Neural progenitor cell (in vitro differentiated cells): ENCODE data around the gene CATSPER3. TPM values are rescaled to one million over a fixed set of nuclear protein-coding genes. Genes with fewer than 3 reads are reported as not detected.

Source experiments
- DNase-seq: peaks from one replicate; pipeline ENCODE4 v3.0.0-alpha.2; 2016; ENCODE audit warnings: low spot score
- H2AFZ ChIP-seq: fragments of 200-600 bp; sonication (generic); replicated peaks from 2 replicates; pipeline ENCODE4 v1.6.1; 2016; ENCODE audit warnings: antibody characterized with exemption
- H3F3A ChIP-seq: fragments of 200-600 bp; sonication (generic); 2 replicates; pipeline ENCODE4 v1.6.1; 2016; ENCODE audit warnings: antibody characterized with exemption, low read depth
- H3K27ac ChIP-seq: fragments of 200-600 bp; sonication (generic); 2 replicates; pipeline ENCODE4 v1.5.1; 2016; ENCODE audit warnings: mild to moderate bottlenecking
- H3K27me3 ChIP-seq: fragments of 200-600 bp; sonication (generic); 2 replicates; pipeline ENCODE4 v1.6.1; 2016; ENCODE audit warnings: mild to moderate bottlenecking, moderate library complexity
- H3K36me3 ChIP-seq: fragments of 200-600 bp; sonication (generic); 2 replicates; pipeline ENCODE4 v1.5.1; 2016
- H3K4me1 ChIP-seq: fragments of 200-600 bp; sonication (generic); 2 replicates; pipeline ENCODE4 v1.6.1; 2016; ENCODE audit warnings: mixed run types
- H3K4me2 ChIP-seq: fragments of 200-600 bp; sonication (generic); 2 replicates; pipeline ENCODE4 v1.6.1; 2016
- H3K4me3 ChIP-seq: fragments of 200-600 bp; sonication (generic); 2 replicates; pipeline ENCODE4 v1.5.1; 2016
- H3K79me2 ChIP-seq: fragments of 200-600 bp; sonication (generic); 2 replicates; pipeline ENCODE4 v1.6.1; 2016; ENCODE audit warnings: low read depth
- H3K9ac ChIP-seq: fragments of 200-600 bp; sonication (generic); 2 replicates; pipeline ENCODE4 v1.6.1; 2016
- H3K9me3 ChIP-seq: fragments of 200-600 bp; sonication (generic); 2 replicates; pipeline ENCODE4 v1.5.1; 2016; ENCODE audit warnings: low read depth
- H4K20me1 ChIP-seq: fragments of 200-600 bp; sonication (generic); 2 replicates; pipeline ENCODE4 v1.6.1; 2016; ENCODE audit warnings: low read depth
- H3K27ac Mint-ChIP-seq: 3 replicates; pipeline ENCODE4 v1.8.0; 2021; ENCODE audit warnings: mixed read lengths
- H3K27me3 Mint-ChIP-seq: 2 replicates; pipeline ENCODE4 v1.8.0; 2022; ENCODE audit warnings: low read depth, mild to moderate bottlenecking, inconsistent platforms, moderate library complexity, mixed read lengths; ENCODE audit not compliant: insufficient read depth
- H3K36me3 Mint-ChIP-seq: 3 replicates; pipeline ENCODE4 v1.8.0; 2021; ENCODE audit warnings: mixed read lengths
- H3K4me1 Mint-ChIP-seq: 3 replicates; pipeline ENCODE4 v1.8.0; 2021; ENCODE audit warnings: mixed read lengths
- H3K4me3 Mint-ChIP-seq: 3 replicates; pipeline ENCODE4 v1.8.0; 2021; ENCODE audit warnings: mild to moderate bottlenecking, moderate library complexity, mixed read lengths
- H3K9me3 Mint-ChIP-seq: 3 replicates; pipeline ENCODE4 v1.8.0; 2020; ENCODE audit warnings: mixed read lengths
- CTCF ChIP-seq: fragments of 200-600 bp; sonication (generic); IDR thresholded peaks from 2 replicates; pipeline ENCODE4 v1.5.1; 2017; ENCODE audit warnings: antibody characterized with exemption, mild to moderate bottlenecking
- EZH2 ChIP-seq: fragments of 200-600 bp; sonication (generic); IDR thresholded peaks from 2 replicates; pipeline ENCODE4 v1.6.1; 2017; ENCODE audit warnings: antibody characterized with exemption, mild to moderate bottlenecking, moderate library complexity
- EZH2phosphoT487 ChIP-seq: fragments of 200-600 bp; sonication (generic); IDR thresholded peaks from 2 replicates; pipeline ENCODE4 v1.6.1; 2017; ENCODE audit warnings: antibody characterized with exemption
- total RNA-seq: library from RNA; depleted of rRNA; stranded (reverse); fragments of >200 nt; gene quantifications from 2 replicates; pipeline ENCODE4 v1.2.3, GENCODE V29; 2015; ENCODE audit warnings: low replicate concordance

CATSPER3 gene
- total RNA-seq, 1 donor from 2014 or later: not detected

DNA sequence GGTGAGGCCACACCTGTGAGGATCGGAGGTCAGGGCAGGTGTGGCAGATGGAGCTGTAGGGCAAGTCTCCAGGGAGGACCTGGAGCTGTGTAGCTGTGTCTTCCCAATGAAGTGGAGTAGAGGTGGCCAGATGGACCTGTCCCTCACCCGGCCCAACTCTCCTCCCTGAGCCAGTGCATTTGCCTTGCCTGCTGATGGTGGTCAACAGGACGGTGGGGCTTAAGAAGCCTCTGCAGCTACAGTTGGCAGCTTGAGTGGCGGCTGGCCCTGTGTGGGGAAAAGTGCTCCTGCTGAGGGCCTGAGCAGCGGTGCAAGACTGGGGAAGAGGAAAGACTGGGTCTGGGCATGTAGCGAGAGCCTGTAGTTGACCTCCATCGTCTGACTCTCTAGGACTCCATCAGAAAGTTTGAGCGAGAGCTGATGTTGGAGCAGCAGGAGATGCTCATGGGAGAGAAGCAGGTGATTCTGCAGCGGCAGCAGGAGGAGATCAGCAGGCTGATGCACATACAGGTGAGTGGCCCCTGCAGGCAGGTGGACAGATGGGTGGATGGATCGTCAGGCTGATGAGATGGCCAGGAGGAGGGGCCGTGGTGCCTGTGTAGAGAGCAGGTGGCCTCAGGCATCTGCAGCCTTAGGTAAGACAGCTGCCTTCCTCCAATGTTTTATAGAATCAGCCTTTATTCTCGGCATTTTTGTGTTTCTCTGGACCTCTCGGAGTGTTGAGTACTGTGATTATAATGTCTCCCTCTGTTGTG lies 41.5 kb downstream of the CATSPER3 start:
- no peak for DNase-seq
- peak overlapping the region; percentile 81 for H3K27ac Mint-ChIP-seq
- H3K4me1 ChIP-seq: no peaks in the 10 kb centered on the region

DNA sequence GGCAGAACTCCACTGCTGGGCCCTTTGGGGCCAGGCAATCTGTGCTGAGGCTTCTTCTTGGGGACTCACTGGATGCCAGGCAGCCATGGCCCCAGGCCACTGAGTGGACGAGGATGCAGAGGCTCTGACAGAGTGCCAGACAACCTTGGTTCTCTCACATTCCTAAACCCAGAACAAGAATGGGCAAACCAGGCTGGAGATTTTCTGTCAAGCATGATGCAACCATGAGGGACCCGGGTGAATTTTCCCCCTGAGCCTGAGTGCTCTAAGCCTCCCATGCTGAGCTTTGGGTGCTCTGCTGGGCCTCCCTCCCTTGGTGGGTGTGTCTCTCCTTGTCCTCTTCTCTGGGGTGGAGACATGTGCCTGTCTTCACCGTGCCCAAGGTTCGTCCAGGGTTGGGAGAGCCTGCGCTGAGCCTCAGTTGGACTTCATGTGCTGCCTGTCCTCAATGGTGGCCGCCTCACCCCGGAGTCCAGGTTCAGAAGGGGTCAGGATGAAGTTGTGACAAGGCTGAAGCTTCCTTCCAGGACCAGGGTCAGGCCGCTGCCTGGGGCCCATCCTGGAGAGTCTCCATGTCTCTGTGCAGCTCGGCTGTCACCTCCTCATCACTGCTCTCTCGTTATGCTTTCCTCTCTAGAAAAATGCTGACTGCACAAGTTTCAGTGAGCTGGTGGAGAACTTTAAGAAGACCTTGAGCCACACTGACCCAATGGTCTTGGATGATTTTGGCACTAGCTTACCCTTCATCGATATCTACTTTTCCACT lies 42.2 kb downstream of the CATSPER3 start:
- no peaks in the 10 kb centered on the region for H3K4me1 Mint-ChIP-seq
- Histone ChIP-seq H3K27ac (no peak overlapping the region), H2AFZ (no peak overlapping the region), H3F3A (no peaks in the 10 kb centered on the region), H3K4me1 (no peaks in the 10 kb centered on the region), H3K79me2 (no peaks in the 10 kb centered on the region), H3K4me2 (no peak overlapping the region), H4K20me1 (no peaks in the 10 kb centered on the region), H3K9ac (no peak overlapping the region), H3K4me3 (no peak overlapping the region), H3K36me3 (no peaks in the 10 kb centered on the region), H3K9me3 (no peaks in the 10 kb centered on the region), H3K27me3 (no peaks in the 10 kb centered on the region)
- H3K36me3 Mint-ChIP-seq: no peaks in the 10 kb centered on the region
- H3K27me3 Mint-ChIP-seq: peaks cover 2% of the 10 kb centered on the region
- no peak overlapping the region for H3K4me3 Mint-ChIP-seq
- H3K9me3 Mint-ChIP-seq: no peaks in the 10 kb centered on the region
- peak overlapping the region; percentile 81 for H3K27ac Mint-ChIP-seq
- TF ChIP-seq EZH2 (no peak), EZH2phosphoT487 (no peak), CTCF (no peak)
- no peak for DNase-seq

More for the DNA sequence above, 41.5 kb downstream of the CATSPER3 start:
- Histone ChIP-seq H4K20me1 (no peaks in the 10 kb centered on the region), H3K36me3 (no peaks in the 10 kb centered on the region), H3F3A (no peaks in the 10 kb centered on the region), H3K27me3 (no peaks in the 10 kb centered on the region), H3K9me3 (no peaks in the 10 kb centered on the region), H3K79me2 (no peaks in the 10 kb centered on the region), H2AFZ (no peak overlapping the region), H3K4me2 (no peak overlapping the region), H3K4me3 (no peak overlapping the region), H3K27ac (no peak overlapping the region), H3K9ac (no peak overlapping the region)
- Mint-ChIP-seq H3K4me3 (no peak overlapping the region), H3K4me1 (no peaks in the 10 kb centered on the region), H3K27me3 (peaks cover 2% of the 10 kb centered on the region), H3K36me3 (peaks cover 2% of the 10 kb centered on the region), H3K9me3 (peaks cover 2% of the 10 kb centered on the region)
- TF ChIP-seq CTCF: no peak
- no peak for TF ChIP-seq EZH2phosphoT487
- TF ChIP-seq EZH2: no peak

DNA sequence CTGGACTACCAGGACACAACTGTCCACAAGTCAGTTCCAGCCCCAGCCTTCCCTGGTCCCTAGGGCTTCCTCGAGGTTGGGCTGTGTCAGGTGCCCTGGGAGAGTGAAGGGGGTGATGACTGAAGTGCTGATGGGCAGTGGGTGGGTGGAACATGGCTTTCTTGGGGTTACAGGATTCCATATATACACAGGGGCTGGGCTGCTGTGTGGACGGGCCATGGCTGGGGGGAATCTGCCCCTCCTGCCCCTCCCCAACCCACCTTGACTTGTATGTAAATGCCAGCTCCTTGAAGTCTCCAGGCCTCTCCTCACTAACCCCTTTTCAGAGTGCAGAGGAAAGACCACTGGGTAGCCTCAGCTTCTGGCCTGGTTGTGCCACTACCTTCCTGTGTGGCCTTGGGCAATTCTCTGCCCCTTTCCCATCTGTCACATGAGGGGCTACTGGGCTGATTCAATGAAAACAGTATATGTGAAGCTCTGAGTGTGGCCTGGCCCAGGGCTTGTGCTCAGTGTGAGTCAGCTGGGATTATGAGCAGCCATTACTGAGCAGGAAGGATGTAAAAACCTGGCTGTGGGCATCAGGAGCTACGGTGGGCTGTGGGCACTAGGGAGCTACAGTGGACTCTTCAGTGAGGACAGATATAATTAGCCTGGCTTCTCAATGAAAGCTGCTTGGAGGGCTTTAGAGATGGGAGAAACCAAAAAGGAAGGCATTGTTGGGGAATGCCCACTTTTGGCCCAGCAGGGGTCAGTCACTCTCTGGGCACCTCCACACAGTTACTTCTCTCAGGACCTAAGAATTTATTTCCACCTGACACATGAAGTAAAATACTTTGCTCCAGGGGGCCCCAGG lies 43.0 kb downstream of the CATSPER3 start:
- Histone ChIP-seq H3K36me3 (no peaks in the 10 kb centered on the region), H3K79me2 (no peaks in the 10 kb centered on the region), H4K20me1 (no peaks in the 10 kb centered on the region), H3F3A (no peaks in the 10 kb centered on the region), H3K9me3 (no peaks in the 10 kb centered on the region), H3K4me1 (no peaks in the 10 kb centered on the region), H2AFZ (no peak overlapping the region), H3K27ac (no peak overlapping the region), H3K27me3 (no peaks in the 10 kb centered on the region), H3K4me3 (no peak overlapping the region), H3K4me2 (no peak overlapping the region), H3K9ac (no peak overlapping the region)
- no peaks in the 10 kb centered on the region for H3K4me1 Mint-ChIP-seq
- DNase-seq: no peak
- H3K9me3 Mint-ChIP-seq: no peaks in the 10 kb centered on the region
- H3K36me3 Mint-ChIP-seq: no peaks in the 10 kb centered on the region
- H3K27ac Mint-ChIP-seq: no peak overlapping the region
- H3K27me3 Mint-ChIP-seq: peaks cover 2% of the 10 kb centered on the region
- TF ChIP-seq CTCF: no peak
- no peak for TF ChIP-seq EZH2
- TF ChIP-seq EZH2phosphoT487: no peak
- no peak overlapping the region for H3K4me3 Mint-ChIP-seq
